ENCODE data around the gene HMGB2. TPM values are rescaled to one million over a fixed set of nuclear protein-coding genes. Genes with fewer than 3 reads are reported as not detected.

The HMGB2 gene
- total and polyA plus RNA-seq, 2 of the 8 experiments (the other 6 are each of a cell fraction or from before 2014, with no cell fraction given) = 54.7 to 218 TPM

DNA sequence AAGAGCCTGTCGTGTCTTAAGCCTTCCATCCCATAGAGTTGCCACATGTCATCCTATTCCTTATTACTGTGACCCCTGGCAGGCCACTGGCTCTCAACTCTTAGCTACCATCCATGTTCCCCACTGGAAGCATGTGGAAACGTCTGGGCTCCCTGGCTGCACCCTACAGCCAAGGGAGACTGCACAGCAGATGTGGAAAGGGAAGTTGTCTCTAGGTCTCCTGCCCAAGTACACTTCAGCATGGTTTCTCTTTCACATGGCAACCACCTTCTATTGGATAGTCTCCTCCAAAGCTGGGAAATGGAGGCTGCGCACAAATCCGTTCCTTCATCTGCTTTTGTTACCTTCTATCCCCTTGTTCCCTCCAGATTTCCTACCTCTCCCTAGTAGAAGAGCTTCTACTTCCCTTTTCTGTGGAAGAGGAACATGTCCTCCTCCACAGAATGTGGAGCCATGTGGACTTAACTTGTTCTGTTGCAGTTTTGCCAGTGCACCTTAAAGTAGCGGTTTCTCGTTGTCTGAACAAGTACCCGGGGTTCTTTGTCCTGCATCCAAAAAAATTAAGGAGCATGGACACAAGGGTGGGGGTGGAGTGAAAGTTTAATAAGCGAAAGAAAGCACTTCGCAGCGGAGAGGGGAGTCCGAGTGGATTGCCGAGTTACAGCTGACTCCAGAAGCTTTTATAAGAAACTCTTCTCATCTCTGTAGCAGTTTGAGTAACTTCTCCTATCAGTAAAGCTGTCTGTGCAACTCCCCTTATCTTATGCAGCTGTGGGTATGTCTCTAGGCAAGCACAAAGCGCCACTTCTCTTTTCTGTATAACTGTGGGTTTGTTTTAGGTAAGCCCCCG lies 52.5 kb downstream of the HMGB2 start (continued):
- TF ChIP-seq NANOG (IDR thresholded peaks at IDR 0.05; ENCODE audit: insufficient read depth, low read depth, low read length, poor library complexity, severe bottlenecking) = no peak
- TF ChIP-seq, protein P1, sequence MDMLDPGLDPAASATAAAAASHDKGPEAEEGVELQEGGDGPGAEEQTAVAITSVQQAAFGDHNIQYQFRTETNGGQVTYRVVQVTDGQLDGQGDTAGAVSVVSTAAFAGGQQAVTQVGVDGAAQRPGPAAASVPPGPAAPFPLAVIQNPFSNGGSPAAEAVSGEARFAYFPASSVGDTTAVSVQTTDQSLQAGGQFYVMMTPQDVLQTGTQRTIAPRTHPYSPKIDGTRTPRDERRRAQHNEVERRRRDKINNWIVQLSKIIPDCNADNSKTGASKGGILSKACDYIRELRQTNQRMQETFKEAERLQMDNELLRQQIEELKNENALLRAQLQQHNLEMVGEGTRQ (IDR thresholded peaks at IDR 0.05; ENCODE audit: low read length) = no peak
- TF ChIP-seq MAFK (IDR thresholded peaks at IDR 0.05; ENCODE audit: low read depth, low read length) = no peak

Other genes starting within 250 kb of the HMGB2 start
- 78.9 and 85.5 TPM in 2 replicates for gene GALNT7, start 165.5 kb downstream of the HMGB2 start, total RNA-seq (2021; fragmentation: NEBNext Ultra II Directional; extraction: Animal tissue kit (Norgen Biotek cat#: 25700))
- 11.1 and 22.4 TPM in 2 replicates for gene GALNT7, start 165.5 kb downstream of the HMGB2 start, polyA plus RNA-seq (2011; rRNA removed)
- gene SAP30, start 36.6 kb upstream of the HMGB2 start, total RNA-seq (2021; fragmentation: NEBNext Ultra II Directional; extraction: Animal tissue kit (Norgen Biotek cat#: 25700)) = 17.9 and 21.1 TPM in 2 replicates
- gene SAP30, start 36.6 kb upstream of the HMGB2 start, polyA plus RNA-seq (2011; rRNA removed) = 4.9 and 7.7 TPM in 2 replicates
- gene SCRG1, start 64.8 kb upstream of the HMGB2 start, total RNA-seq (2021; fragmentation: NEBNext Ultra II Directional; extraction: Animal tissue kit (Norgen Biotek cat#: 25700)) = not detected in 2 replicates
- gene SCRG1, start 64.8 kb upstream of the HMGB2 start, polyA plus RNA-seq (2011; rRNA removed) = not detected in 2 replicates
- gene HAND2, start 195.9 kb upstream of the HMGB2 start, total RNA-seq (2021; fragmentation: NEBNext Ultra II Directional; extraction: Animal tissue kit (Norgen Biotek cat#: 25700)) = not detected in 2 replicates
- 0.05 TPM in 1 of 2 replicates, not detected in the other for gene HAND2, start 195.9 kb upstream of the HMGB2 start, polyA plus RNA-seq (2011; rRNA removed)